HEK293 (cell line): ENCODE measurements around the gene NSMCE4A.

Experiments
- YY1 ChIP-seq: fragments of 450-650 bp; formaldehyde crosslinking; IDR thresholded peaks from 2 replicates; pipeline ENCODE4 v1.5.1; 2018; ENCODE audit warnings: missing biosample characterization, missing genetic modification characterization
- ZNF132 ChIP-seq: fragments of 450-650 bp; formaldehyde crosslinking; IDR thresholded peaks from 2 replicates; pipeline ENCODE4 v1.5.1; 2017; ENCODE audit warnings: missing biosample characterization, missing genetic modification characterization, borderline replicate concordance
- ZNF274 ChIP-seq, 2 experiments: fragments of 200-500 bp in 1 of 2; fragments of 450-650 bp in 1 of 2; sonication (Bioruptor generic) in 1 of 2; formaldehyde crosslinking in 1 of 2; IDR thresholded peaks; 2 replicates each; pipeline versions ENCODE4 v1.5.1 to v1.6.1; 2014 to 2016; ENCODE audit warnings: borderline replicate concordance in 1 of 2, inconsistent platforms in 1 of 2, low read length in 1 of 2, missing biosample characterization in 1 of 2, missing genetic modification characterization in 1 of 2
- TF ChIP-seq, protein P1 (sequence below): fragments of 450-650 bp; formaldehyde crosslinking; IDR thresholded peaks from 2 replicates; pipeline ENCODE4 v1.5.1; 2016; ENCODE audit warnings: missing biosample characterization, missing genetic modification characterization

DNA sequence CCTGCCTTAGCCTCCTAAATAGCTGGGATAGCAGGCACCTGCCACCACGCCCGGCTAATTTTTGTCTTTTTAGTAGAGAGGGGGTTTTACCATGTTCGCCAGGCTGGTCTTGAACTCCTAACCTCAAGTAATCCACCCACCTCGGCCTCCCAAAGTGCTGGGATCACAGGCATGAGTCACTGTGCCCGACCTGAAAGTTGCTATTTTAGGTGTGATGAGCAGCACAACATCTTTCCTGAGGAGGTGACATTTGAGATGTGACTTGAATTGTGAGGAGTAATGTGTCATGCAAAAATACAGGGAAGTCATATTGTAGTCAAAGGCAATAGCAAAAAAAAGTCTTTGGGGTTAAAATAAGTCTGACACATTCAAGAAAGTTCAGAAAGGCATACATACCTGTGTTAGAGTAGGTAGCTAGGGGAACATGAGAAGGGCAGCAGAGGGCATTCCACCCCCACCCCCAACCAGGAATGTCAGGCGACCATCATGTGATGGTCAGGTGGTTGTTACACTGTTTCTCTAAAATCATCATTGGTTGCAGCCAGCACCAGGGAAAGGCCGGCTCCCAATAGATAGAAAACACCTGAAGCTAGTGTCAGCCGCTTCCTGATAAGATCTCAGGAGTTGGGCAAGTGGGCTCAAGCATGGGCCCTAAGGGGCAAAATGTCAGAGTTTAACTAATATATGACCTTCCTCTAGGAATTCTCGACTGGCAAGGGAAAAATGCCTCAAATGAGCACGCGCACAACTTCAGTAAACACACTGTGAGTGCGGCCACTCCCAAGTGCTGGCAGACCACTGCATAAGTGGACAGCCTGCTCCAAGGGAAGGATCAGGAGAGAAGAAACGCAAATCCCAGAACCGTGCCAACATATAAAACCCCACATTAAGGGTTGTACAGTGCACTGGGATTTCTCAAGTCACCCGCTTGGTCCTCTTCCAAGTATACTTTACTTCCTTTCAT, 13.6 kb upstream of the NSMCE4A start, which contains the start of gene TACC2:
- TF ChIP-seq YY1 (tag by site-specific recombination) (no peak), ZNF132 (tag by site-specific recombination) (no peak), ZNF274 (IDR thresholded peaks at IDR 0.05; ENCODE audit: low read length) (no peak), ZNF274 (tag by site-specific recombination; IDR thresholded peaks at IDR 0.05; ENCODE audit: borderline replicate concordance) (no peak)
- TF ChIP-seq, protein P1, sequence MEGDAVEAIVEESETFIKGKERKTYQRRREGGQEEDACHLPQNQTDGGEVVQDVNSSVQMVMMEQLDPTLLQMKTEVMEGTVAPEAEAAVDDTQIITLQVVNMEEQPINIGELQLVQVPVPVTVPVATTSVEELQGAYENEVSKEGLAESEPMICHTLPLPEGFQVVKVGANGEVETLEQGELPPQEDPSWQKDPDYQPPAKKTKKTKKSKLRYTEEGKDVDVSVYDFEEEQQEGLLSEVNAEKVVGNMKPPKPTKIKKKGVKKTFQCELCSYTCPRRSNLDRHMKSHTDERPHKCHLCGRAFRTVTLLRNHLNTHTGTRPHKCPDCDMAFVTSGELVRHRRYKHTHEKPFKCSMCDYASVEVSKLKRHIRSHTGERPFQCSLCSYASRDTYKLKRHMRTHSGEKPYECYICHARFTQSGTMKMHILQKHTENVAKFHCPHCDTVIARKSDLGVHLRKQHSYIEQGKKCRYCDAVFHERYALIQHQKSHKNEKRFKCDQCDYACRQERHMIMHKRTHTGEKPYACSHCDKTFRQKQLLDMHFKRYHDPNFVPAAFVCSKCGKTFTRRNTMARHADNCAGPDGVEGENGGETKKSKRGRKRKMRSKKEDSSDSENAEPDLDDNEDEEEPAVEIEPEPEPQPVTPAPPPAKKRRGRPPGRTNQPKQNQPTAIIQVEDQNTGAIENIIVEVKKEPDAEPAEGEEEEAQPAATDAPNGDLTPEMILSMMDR (tag by site-specific recombination), result no peak
